K562 (cell line): ENCODE data around the gene CERS4.
"Not testable (repeated sequence)": the region's sequence is repeated elsewhere in the genome, so short reads cannot be mapped to it uniquely, and the experiment has no call there.

Source experiments
- ARID1B ChIP-seq: fragments of 450-650 bp; IDR thresholded peaks from 2 replicates; pipeline ENCODE4 v1.6.1; 2016; ENCODE audit warnings: antibody characterized with exemption, mild to moderate bottlenecking, inconsistent platforms
- PCBP2 ChIP-seq: fragments of 200-400 bp; formaldehyde crosslinking; IDR thresholded peaks from 2 replicates; pipeline ENCODE4 v1.6.1; 2018; ENCODE audit warnings: low read length, low read depth, mild to moderate bottlenecking, moderate library complexity; ENCODE audit not compliant: poor library complexity, severe bottlenecking
- SREBF2 ChIP-seq: sonication (generic); formaldehyde crosslinking; IDR thresholded peaks from 2 replicates; pipeline ENCODE4 v1.4.0; 2020; ENCODE audit warnings: mild to moderate bottlenecking, missing genetic modification reagents
- ZBTB7A ChIP-seq: IDR thresholded peaks from 2 replicates; pipeline ENCODE4 v1.6.1; 2011; ENCODE audit warnings: low read depth, mild to moderate bottlenecking, low read length, moderate library complexity, borderline replicate concordance; ENCODE audit not compliant: control insufficient read depth

DNA sequence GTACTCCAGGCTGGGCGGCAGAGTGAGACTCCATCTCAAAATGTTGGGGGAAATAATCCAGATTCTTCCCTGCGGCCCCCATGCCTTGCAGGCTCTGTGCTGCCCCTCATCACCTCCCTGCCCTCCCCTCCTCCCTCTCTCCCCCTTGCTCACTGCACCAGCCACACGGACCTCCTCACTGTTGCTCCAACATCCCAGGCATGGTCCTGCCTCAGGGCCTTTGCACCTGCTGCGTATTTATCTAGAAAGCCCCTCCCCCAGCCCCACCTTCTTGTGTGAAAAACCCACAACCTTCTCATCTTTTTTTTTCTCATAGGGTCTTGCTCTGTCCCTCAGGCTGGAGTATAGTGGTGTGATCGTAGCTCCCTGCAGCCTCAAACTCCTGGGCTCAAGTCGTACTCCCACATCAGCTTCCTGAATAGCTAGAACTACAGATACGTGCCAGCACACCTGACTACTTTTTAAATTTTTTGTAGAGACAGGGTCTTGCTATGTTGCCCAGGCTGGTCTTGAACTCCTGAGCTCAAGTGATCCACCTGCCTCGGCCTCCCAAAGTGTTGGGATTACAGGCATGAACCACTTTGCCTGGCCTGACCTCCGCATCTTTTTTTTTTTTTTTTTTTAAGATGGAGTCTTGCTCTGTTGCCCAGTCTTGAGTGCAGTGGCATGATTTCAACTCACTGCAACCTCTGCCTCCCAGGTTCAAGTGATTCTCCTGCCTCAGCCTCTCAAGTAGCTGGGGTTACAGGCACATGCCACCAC is 38.1 kb downstream of the CERS4 start:
- TF ChIP-seq PCBP2; ARID1B; SREBF2 (CRISPR knock-in tag); ZBTB7A: not testable (repeated sequence)
